GM12878 (cell line): ENCODE data around the gene GRIK3. TPM values are rescaled to one million over a fixed set of nuclear protein-coding genes. Genes with fewer than 3 reads are reported as not detected.

ENCODE experiments used
- ATAC-seq: fragments of 200-7000 bp; cut with Tn5 transposase; 3 replicates; pipeline ENCODE4 v1.9.1; 2020; ENCODE audit warnings: mild to moderate bottlenecking, moderate library complexity
- BruUV-seq: library from RNA; stranded (reverse); fragments of 400-500 nt; replicated peaks from 2 replicates; lab custom pipeline; 2021; lab: Mats Ljungman, UMichigan
- CTCF ChIA-PET: fragments of 300-600 bp; sonication (Branson Sonifier 250); formaldehyde crosslinking; extraction: SDS; loops from one replicate; lab custom pipeline; 2021; ENCODE audit warnings: inconsistent platforms; lab: Yijun Ruan, JAX
- POLR2A ChIA-PET: fragments of 350-600 bp; formaldehyde crosslinking; extraction: SDS; loops from one replicate; lab custom pipeline; 2021; ENCODE audit warnings: inconsistent platforms; lab: Charles Lee
- RAD21 ChIA-PET: fragments of 300-600 bp; sonication (Branson Sonifier 250); formaldehyde crosslinking; loops from one replicate; lab custom pipeline; 2023; ENCODE audit warnings: antibody characterized with exemption; ENCODE audit not compliant: unreplicated experiment; lab: Charles Lee
- SMC1A ChIA-PET: fragments of 300-600 bp; sonication (Branson Sonifier 250); formaldehyde crosslinking; loops from one replicate; lab custom pipeline; 2023; ENCODE audit not compliant: unreplicated experiment, uncharacterized antibody; lab: Charles Lee
- DNase-seq: peaks from one replicate; pipeline ENCODE4 v3.0.0-alpha.2; 2011; ENCODE audit warnings: low read depth, low spot score
- FAIRE-seq: peaks from 3 replicates; lab custom pipeline; 2011; peaks lifted over from hg19 to GRCh38; lab: Jason Lieb, UNC
- H2AFZ ChIP-seq: 2 replicates; pipeline ENCODE4 v1.6.0; 2011; ENCODE audit warnings: low read depth, low read length, control low read depth; ENCODE audit not compliant: control insufficient read depth
- H3K27ac ChIP-seq: 2 replicates; pipeline ENCODE4 v1.5.1; 2011; ENCODE audit warnings: control low read depth; ENCODE audit not compliant: control insufficient read depth, insufficient read depth
- H3K27me3 ChIP-seq, 2 experiments: replicated peaks in 1 of 2; 2 replicates each; pipeline versions ENCODE4 v1.6.0 to v1.6.1; 2011; ENCODE audit warnings: low read length in 1 of 2; ENCODE audit not compliant: control insufficient read depth in 2 of 2, insufficient read depth in 2 of 2
- H3K36me3 ChIP-seq, 2 experiments: 2 replicates each; pipeline ENCODE4 v1.5.1; 2011; ENCODE audit warnings: low read length in 1 of 2; ENCODE audit not compliant: control insufficient read depth in 2 of 2, insufficient read depth in 2 of 2
- H3K4me1 ChIP-seq: 2 replicates; pipeline ENCODE4 v1.6.1; 2011; ENCODE audit warnings: mild to moderate bottlenecking, low read length, moderate library complexity, mixed read lengths; ENCODE audit not compliant: control insufficient read depth, insufficient read depth
- H3K4me2 ChIP-seq: 2 replicates; pipeline ENCODE4 v1.6.0; 2011; ENCODE audit warnings: control low read depth; ENCODE audit not compliant: control insufficient read depth, insufficient read depth
- H3K4me3 ChIP-seq: fragments of 200-600 bp; sonication (generic); 2 replicates; pipeline ENCODE4 v1.5.1; 2016
- H3K79me2 ChIP-seq: 2 replicates; pipeline ENCODE4 v1.6.0; 2011; ENCODE audit warnings: low read length; ENCODE audit not compliant: control insufficient read depth, insufficient read depth
- H3K9ac ChIP-seq: 2 replicates; pipeline ENCODE4 v1.8.0; 2011; ENCODE audit warnings: low read length, control low read depth, mixed read lengths; ENCODE audit not compliant: control insufficient read depth, insufficient read depth
- H3K9me3 ChIP-seq: replicated peaks from 3 replicates; pipeline ENCODE4 v1.5.1; 2011; ENCODE audit warnings: mild to moderate bottlenecking, low read length; ENCODE audit not compliant: control insufficient read depth, insufficient read depth
- H4K20me1 ChIP-seq: 2 replicates; pipeline ENCODE4 v1.6.0; 2011; ENCODE audit not compliant: control insufficient read depth, insufficient read depth
- ATF3 ChIP-seq: IDR thresholded peaks from 2 replicates; pipeline ENCODE4 v1.6.1; 2011; ENCODE audit warnings: low read depth, mild to moderate bottlenecking, low read length, moderate library complexity, borderline replicate concordance; ENCODE audit errors: extremely low read depth
- BACH1 ChIP-seq: fragments of 450-650 bp; IDR thresholded peaks from 2 replicates; pipeline ENCODE4 v1.6.1; 2017; ENCODE audit warnings: mild to moderate bottlenecking, borderline replicate concordance
- BCL3 ChIP-seq: IDR thresholded peaks from 2 replicates; pipeline ENCODE4 v1.6.1; 2011; ENCODE audit warnings: borderline replicate concordance, low read depth, mild to moderate bottlenecking, moderate library complexity, low read length; ENCODE audit not compliant: insufficient read depth, poor library complexity, severe bottlenecking
- CTCF ChIP-seq, 3 experiments: IDR thresholded peaks in 2 of 3; conservative IDR thresholded peaks in 1 of 3; 2 replicates each; pipeline ENCODE4 v1.5.1; 2011; ENCODE audit warnings: low read depth in 3 of 3, low read length in 3 of 3, mild to moderate bottlenecking in 3 of 3, control low read depth in 2 of 3, moderate library complexity in 2 of 3, inconsistent platforms in 1 of 3, mixed read lengths in 1 of 3; ENCODE audit not compliant: control insufficient read depth in 2 of 3, insufficient read depth in 1 of 3; ENCODE audit errors: extremely low read depth in 1 of 3
- EP300 ChIP-seq, 2 experiments: fragments of 150-350 bp in 1 of 2; IDR thresholded peaks; 2 replicates each; pipeline ENCODE4 v1.6.1; 2011 to 2012; ENCODE audit warnings: low read depth in 2 of 2, low read length in 2 of 2, borderline replicate concordance in 1 of 2, improper control_type of control experiment in 1 of 2, inconsistent platforms in 1 of 2; ENCODE audit not compliant: control insufficient read depth in 1 of 2
- HDAC6 ChIP-seq: fragments of 200-600 bp; sonication (generic); IDR thresholded peaks from one replicate; pipeline ENCODE4 v1.8.0; 2017; ENCODE audit warnings: antibody characterized with exemption; ENCODE audit not compliant: unreplicated experiment
- KAT2A ChIP-seq: conservative IDR thresholded peaks from 2 replicates; pipeline ENCODE4 v1.6.1; 2011; ENCODE audit warnings: low read depth, low read length; ENCODE audit not compliant: control insufficient read depth
- KDM1A ChIP-seq: fragments of 200-600 bp; sonication (generic); IDR thresholded peaks from 2 replicates; pipeline ENCODE4 v1.6.1; 2016; ENCODE audit warnings: borderline replicate concordance
- PRDM15 ChIP-seq: fragments of 450-650 bp; formaldehyde crosslinking; IDR thresholded peaks from 2 replicates; pipeline ENCODE4 v1.4.0; 2020; ENCODE audit warnings: mild to moderate bottlenecking, moderate library complexity
- RAD21 ChIP-seq: IDR thresholded peaks from 2 replicates; pipeline ENCODE4 v1.6.1; 2011; ENCODE audit warnings: mild to moderate bottlenecking, low read depth, low read length, moderate library complexity; ENCODE audit not compliant: insufficient read depth
- SRF ChIP-seq, 2 experiments: IDR thresholded peaks; 2 replicates each; pipeline ENCODE4 v1.6.1; 2011; ENCODE audit warnings: low read depth in 2 of 2, low read length in 2 of 2, mild to moderate bottlenecking in 1 of 2, moderate library complexity in 1 of 2
- WGBS: methylation state at CpG from one replicate; pipeline ENCODE4 v1.1.6; 2016; ENCODE audit warnings: low lambda C conversion rate; ENCODE audit not compliant: insufficient replicate concordance, insufficient coverage; ENCODE audit errors: missing lambda C conversion rate; 5-methylcytosine and 5-hydroxymethylcytosine counted together
- in situ Hi-C: fragments of 300-500 bp; cut with MboI; formaldehyde crosslinking; loops from 9 replicates; pipeline ENCODE4 v1.14.3; 2018; ENCODE audit warnings: mixed read lengths
- intact Hi-C: fragments of 100-400 bp; cut with micrococcal nuclease; formaldehyde crosslinking; loops from one replicate; pipeline ENCODE4 v1.14.2; 2022; ENCODE audit not compliant: unreplicated experiment
- polyA plus RNA-seq, 11 experiments: library from polyadenylated mRNA; depleted of rRNA in 4 of 11; unstranded in 6 of 11; stranded (reverse) in 5 of 11; fragments of >200 nt; fragmentation: Nextera tagmentation in 4 of 11; fragmentation: Illumina TruSeq in 1 of 11; extraction: Ambion mirVana in 4 of 11; extraction: Trizol in 1 of 11; gene quantifications; 1 replicate in 1 of 11; 2 replicates in 10 of 11; pipeline versions ENCODE4 v1.2.1 to v1.2.3, GENCODE V29; 2011 to 2016; ENCODE audit warnings: inconsistent platforms in 2 of 11, missing spikeins in 2 of 11, low read depth in 1 of 11
- total RNA-seq, 4 experiments: library from RNA; depleted of rRNA in 3 of 4; stranded (reverse); fragments of >200 nt in 3 of 4; fragmentation: Illumina TruSeq in 1 of 4; extraction: Trizol in 1 of 4; gene quantifications; 2 replicates each; pipeline versions ENCODE4 v1.2.1 to v1.2.3, GENCODE V29; 2013 to 2021

Gene GRIK3
- total and polyA plus RNA-seq, 10 of the 15 experiments (the other 5 are each of a cell fraction or from before 2014, with no cell fraction given) = not detected

- TF ChIP-seq BACH1 = no peak
These were observed 12.8 kb downstream of the GRIK3 start (continued) for GRCh38 chr1:37021502-37021901.

- WGBS = 39% methylated on average over 7 of the region's 8 CpGs
- intact Hi-C loops (no loop called here), in situ Hi-C loops (no loop called here)
- ChIA-PET SMC1A (no interaction called here), POLR2A (no interaction called here), CTCF (no interaction called here), RAD21 (no interaction called here)
- DNase-seq = no peak
- H2AFZ ChIP-seq = no peak overlapping the region
- H3K27me3 ChIP-seq = no peaks in the 10 kb centered on the region
- no peak overlapping the region for H3K9ac ChIP-seq
- H4K20me1 ChIP-seq = no peaks in the 10 kb centered on the region; the same call in 1 of the 2 replicates
- H3K4me2 ChIP-seq = no peak overlapping the region
- no peaks in the 10 kb centered on the region for H3K9me3 ChIP-seq
- no peaks in the 10 kb centered on the region for H3K36me3 ChIP-seq
- H3K79me2 ChIP-seq = no peaks in the 10 kb centered on the region
- no peak overlapping the region for H3K4me3 ChIP-seq
- FAIRE-seq = no peak
- BruUV-seq = no TSS peak
- ATAC-seq = no peak
- H3K4me1 ChIP-seq = no peaks in the 10 kb centered on the region
- H3K27ac ChIP-seq = no peak overlapping the region
- TF ChIP-seq EP300 (IDR thresholded peaks at IDR 0.05; ENCODE audit: borderline replicate concordance in 1 of 2, control insufficient read depth in 1 of 2, low read depth in 2 of 2, low read length in 2 of 2) (no peak), BCL3 (no peak), PRDM15 (no peak), KAT2A (no peak), HDAC6 (no peak), RAD21 (0 out of 2 replicates have a peak, but pooled peaks have one; percentile 4), KDM1A (no peak), CTCF (IDR thresholded peaks at IDR 0.05 in 2 of 3, conservative IDR thresholded peaks at IDR 0.05 in 1 of 3; ENCODE audit: control insufficient read depth in 2 of 3, extremely low read depth in 1 of 3, insufficient read depth in 1 of 3, low read depth in 3 of 3, low read length in 3 of 3) (peak in 2 of 3 experiments; percentile 13 to 16; a peak in 2 of 6 replicates), SRF (IDR thresholded peaks at IDR 0.05; ENCODE audit: low read depth in 2 of 2, low read length in 2 of 2) (no peak), ATF3 (no peak)
These were observed 13.6 kb downstream of the GRIK3 start for GRCh38 chr1:37020653-37021277.
